HG03103 (cell line): ENCODE results near the gene TSSK1B.
"Not testable (repeated sequence)": the region's sequence is repeated elsewhere in the genome, so short reads cannot be mapped to it uniquely, and the experiment has no call there.

Experiments used
- ATAC-seq: cut with Tn5 transposase; IDR thresholded peaks from one replicate; pipeline ENCODE4 v1.9.1; 2021; ENCODE audit warnings: low read depth; ENCODE audit not compliant: unreplicated experiment

TSSK1B gene

GRCh38 chr5:113434889-113435288 is at the start of gene TSSK1B:
Gene TSSK1B, minus strand, starts transcription at chr5:113434989. Its CDS starts 150 bp downstream, at chr5:113434839.
- ATAC-seq, result no peak

- no peak for ATAC-seq
Measured at GRCh38 chr5:113480243-113480642, 45.5 kb upstream of the TSSK1B start.

- no peak for ATAC-seq
Measured at GRCh38 chr5:113478691-113479090, 43.9 kb upstream of the TSSK1B start.

- ATAC-seq, result no peak
Measured at GRCh38 chr5:113474100-113474728, 39.4 kb upstream of the TSSK1B start.

- no peak for ATAC-seq
Measured at GRCh38 chr5:113463032-113463431, 28.2 kb upstream of the TSSK1B start.

GRCh38 chr5:113457106-113457505 is 22.3 kb upstream of the TSSK1B start:
- ATAC-seq, result not testable (repeated sequence)

GRCh38 chr5:113452941-113453340 is 18.2 kb upstream of the TSSK1B start:
- ATAC-seq, result no peak

- no peak for ATAC-seq
Measured at GRCh38 chr5:113451797-113452196, 17.0 kb upstream of the TSSK1B start.

- no peak for ATAC-seq
Measured at GRCh38 chr5:113450929-113451328, 16.1 kb upstream of the TSSK1B start.

- ATAC-seq, result no peak
Measured at GRCh38 chr5:113450462-113450861, 15.7 kb upstream of the TSSK1B start.

- no peak for ATAC-seq
Measured at GRCh38 chr5:113448252-113448651, 13.5 kb upstream of the TSSK1B start.

GRCh38 chr5:113447498-113448050 is 12.8 kb upstream of the TSSK1B start:
- no peak for ATAC-seq

GRCh38 chr5:113446358-113446927 is 11.7 kb upstream of the TSSK1B start:
- ATAC-seq, result no peak

GRCh38 chr5:113437111-113437510 is 2.3 kb upstream of the TSSK1B start:
- no peak for ATAC-seq

- no peak for ATAC-seq
Measured at GRCh38 chr5:113435575-113435974, 786 bp upstream of the TSSK1B start.

GRCh38 chr5:113433862-113434612 is 752 bp downstream of the TSSK1B start:
- ATAC-seq, result no peak

GRCh38 chr5:113433071-113433470 is 1.7 kb downstream of the TSSK1B start:
- no peak for ATAC-seq

GRCh38 chr5:113427871-113428574 is 6.8 kb downstream of the TSSK1B start:
- no peak for ATAC-seq

GRCh38 chr5:113425909-113426308 is 8.9 kb downstream of the TSSK1B start:
- no peak for ATAC-seq

GRCh38 chr5:113421693-113422092 is 13.1 kb downstream of the TSSK1B start:
- no peak for ATAC-seq

- ATAC-seq, result no peak
Measured at GRCh38 chr5:113405530-113405929, 29.3 kb downstream of the TSSK1B start.
